HG02970 (cell line): Measurements from ENCODE around the gene FOXP3.
"Not testable (repeated sequence)": the region's sequence is repeated elsewhere in the genome, so short reads cannot be mapped to it uniquely, and the experiment has no call there.

Experiments
- ATAC-seq: cut with Tn5 transposase; IDR thresholded peaks from one replicate; pipeline ENCODE4 v1.9.1; 2021; ENCODE audit warnings: mild to moderate bottlenecking, moderate library complexity, moderate number of reproducible peaks; ENCODE audit not compliant: unreplicated experiment, low FRiP score

FOXP3 gene, protein sequence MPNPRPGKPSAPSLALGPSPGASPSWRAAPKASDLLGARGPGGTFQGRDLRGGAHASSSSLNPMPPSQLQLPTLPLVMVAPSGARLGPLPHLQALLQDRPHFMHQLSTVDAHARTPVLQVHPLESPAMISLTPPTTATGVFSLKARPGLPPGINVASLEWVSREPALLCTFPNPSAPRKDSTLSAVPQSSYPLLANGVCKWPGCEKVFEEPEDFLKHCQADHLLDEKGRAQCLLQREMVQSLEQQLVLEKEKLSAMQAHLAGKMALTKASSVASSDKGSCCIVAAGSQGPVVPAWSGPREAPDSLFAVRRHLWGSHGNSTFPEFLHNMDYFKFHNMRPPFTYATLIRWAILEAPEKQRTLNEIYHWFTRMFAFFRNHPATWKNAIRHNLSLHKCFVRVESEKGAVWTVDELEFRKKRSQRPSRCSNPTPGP

DNA sequence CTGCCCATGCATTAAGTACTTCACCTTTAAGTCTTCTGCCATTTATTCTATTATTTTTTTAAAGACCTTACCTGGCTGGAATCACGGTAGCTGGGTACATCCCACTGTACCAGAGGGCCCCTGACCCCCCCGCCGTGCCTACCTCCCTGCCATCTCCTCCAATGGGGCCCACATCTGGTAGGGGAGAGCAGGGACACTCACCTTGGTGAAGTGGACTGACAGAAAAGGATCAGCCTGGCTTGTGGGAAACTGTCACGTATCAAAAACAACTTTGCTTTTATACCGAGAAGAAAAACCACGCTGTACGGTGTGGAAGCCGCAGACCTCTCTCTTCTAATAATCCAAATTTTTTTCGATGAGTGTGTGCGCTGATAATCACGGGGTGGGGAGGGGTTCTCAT lies at the start of gene FOXP3:
TSS of gene FOXP3 (minus strand) at position 251 of the 400 bp plus-strand sequence. CDS start 6,205 bp downstream, outside the sequence.
- ATAC-seq = no peak

DNA sequence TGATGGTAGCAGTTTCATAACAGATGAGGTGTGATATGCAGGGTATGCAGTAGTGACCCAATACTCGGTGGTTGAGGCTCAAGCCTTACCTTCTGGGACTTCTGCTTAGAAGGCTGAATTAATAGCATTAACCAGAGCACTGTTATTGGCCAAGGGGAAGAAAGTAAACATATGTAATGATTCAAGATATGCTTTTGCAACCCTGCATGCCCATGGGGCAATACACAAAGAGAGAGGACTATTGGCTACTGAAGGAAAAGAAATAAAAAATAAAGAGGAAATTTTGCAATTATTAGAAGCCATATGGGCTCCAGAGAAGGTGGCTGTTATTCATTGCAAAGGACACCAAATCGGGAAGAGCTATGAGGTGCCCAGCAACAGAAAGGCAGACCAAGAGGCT lies 47.7 kb upstream of the FOXP3 start:
- no peak for ATAC-seq

DNA sequence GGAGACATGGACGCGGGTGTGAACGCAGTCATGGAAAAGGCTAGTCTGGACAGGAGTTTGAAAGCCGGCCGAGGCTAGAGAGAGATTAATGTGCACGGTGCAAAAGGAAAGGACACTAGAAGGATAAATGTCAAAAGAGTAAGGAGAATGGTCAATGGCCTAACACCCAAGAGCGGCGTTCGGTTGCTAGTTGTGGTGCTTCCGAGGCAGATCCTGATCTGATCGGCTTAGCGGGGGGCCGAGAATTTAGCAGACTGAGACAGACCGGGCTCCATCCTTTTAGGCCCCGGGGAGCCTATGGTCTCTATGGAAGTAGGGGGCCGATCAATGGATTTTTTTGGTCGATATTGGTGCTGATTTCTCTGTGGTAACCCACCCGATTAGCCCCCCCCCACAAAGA lies 45.9 kb upstream of the FOXP3 start:
- no peak for ATAC-seq

DNA sequence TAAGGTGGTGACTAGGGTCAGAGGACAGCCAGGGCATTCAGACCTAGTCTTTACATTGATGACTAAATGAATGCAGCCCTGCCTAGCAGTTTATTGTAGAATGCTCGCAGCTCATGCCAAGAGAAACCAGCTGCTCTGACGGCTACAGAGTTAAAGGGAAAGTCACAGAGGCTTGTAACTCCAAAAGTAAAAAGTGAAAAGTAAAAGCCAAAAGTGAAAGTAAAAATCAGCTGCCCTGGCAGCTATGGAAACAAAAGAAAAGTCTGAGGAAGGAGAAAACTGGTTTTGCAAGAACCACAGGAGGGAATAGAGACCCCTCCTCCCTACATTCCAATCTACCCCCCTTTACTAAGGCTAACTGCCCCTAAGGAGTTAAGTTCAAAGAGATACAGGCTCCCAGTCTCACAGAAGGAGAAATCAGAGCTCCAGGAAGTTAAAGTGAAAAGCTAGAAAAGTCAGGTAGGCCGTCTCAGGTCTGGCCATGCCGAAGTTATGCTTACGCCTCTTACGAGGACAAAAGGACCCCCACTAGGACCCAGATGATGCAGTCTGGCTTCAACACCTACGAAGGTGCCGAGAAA lies 45.0 kb upstream of the FOXP3 start:
- ATAC-seq = no peak

DNA sequence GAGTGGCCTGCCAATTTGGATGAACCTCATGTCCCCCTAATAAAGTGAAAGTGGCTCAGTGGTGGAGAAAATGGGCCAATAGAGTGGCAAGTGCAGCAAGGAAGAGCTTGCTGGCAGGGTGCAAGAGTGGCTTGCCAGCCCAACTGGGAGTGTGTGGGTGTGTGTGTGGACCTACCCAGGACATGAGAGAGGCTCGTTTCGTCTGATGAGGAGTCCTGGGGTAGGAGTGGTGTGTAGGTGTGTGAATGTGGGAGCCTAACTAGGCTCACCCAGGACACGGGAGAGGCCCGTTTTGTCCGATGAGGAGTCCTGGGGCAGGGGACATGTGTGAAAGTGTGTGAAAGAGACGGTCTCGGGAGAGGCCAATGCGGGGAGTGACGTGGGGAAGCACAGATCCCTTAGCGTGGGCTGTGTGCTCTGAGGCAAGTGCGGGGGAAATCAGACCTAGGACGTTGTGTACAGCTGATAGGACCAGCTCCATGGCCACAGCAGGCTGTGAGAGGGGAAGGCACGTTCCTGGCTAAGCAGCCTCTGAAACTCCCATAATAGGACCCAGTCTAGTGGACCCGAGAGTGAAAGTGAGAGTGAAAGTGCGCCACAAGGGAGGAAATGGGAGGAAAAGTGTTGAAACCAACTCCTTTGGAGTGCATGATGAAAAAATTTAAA lies 44.2 kb upstream of the FOXP3 start:
- no peak for ATAC-seq

GRCh38 chrX:49307775-49308174 lies 43.3 kb upstream of the FOXP3 start:
- not testable (repeated sequence) for ATAC-seq

- ATAC-seq = no peak
These were observed 38.8 kb upstream of the FOXP3 start, which contains the start of gene GAGE10 for GRCh38 chrX:49303346-49303745. Gene GAGE10 (plus strand): TSS chrX:49303646. CDS start chrX:49304860, 1,214 bp downstream.

DNA sequence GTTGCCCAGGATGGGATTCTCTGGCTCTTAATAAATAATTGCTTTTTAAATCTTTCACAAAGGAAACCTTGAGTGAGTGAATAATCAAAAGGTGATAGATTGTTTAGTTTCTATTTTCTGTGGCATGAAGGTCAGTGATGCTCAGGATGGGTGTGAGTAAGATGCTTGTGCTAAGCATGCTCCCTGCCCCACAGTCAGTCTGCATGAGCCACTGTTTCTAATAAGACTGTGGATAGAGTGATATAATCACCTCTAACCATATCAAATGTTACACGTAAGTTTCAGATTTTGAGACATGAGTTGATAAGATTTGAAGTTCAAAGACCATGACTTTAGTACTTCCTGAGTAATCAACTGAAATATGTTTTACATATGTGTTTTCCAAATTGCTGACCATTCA lies 36.2 kb upstream of the FOXP3 start:
- no peak for ATAC-seq

DNA sequence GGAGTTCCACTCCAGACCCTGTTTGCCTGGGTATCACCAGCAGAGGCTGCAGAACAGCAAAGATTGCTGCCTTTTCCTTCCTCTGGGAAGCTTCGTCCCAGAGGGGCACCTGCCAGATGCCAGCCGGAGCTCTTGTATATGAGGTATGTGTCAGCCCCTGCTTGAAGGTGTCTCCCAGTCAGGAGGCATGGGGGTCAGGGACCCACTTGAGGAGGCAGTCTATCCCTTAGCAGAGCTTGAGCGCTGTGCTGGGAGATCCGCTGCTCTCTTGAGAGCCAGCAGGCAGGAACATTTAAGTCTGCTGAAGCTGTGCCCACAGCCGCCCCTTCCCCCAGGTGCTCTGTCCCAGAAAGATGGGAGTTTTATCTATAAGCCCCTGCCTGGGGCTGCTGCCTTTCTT lies 34.8 kb upstream of the FOXP3 start:
- ATAC-seq = not testable (repeated sequence)

DNA sequence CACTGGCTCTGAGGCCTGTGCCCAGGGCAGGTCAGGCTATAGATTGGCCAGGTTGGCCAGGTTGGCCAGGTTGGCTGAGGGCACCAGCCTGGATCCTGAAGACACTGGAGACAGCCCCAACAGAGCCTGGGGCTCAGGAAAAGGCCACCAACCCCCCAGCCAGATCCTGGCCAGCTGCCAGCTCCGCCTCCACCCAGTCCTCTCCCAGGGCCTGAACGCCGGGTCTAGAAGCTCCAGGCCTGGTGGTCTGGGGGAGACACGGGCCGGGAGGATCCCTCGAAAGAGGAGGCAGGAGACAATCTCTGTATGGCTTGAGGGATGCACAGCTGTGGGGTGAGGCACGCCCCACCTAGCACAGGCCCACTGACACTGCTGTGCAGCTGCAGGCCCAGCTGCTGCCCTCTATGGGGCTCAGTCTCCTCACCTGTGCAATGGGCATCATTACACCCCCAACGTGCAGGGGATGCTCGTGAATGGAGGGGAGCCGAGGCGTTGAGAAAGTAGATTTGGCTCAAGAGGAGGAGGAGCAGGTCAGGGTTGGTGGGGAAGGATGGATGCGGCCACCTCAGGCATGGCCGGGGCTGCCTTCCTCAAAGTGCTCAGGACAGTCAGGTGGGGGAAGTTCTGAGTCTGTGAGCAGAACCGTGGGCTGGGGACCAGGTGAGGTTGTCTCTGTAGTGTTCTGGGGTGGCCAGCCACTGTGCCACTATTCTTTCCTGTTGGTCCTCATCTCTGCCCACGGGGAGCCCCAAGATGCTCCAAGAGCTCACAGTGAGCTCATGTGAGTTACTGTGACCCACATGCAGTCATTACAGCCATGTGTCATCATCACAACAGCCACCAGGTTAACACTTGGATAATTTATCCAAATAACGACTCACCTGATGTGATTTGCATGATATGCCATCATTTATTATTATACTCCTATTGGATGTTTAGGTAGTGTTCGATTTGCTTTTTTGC lies 28.2 kb upstream of the FOXP3 start:
- no peak for ATAC-seq

DNA sequence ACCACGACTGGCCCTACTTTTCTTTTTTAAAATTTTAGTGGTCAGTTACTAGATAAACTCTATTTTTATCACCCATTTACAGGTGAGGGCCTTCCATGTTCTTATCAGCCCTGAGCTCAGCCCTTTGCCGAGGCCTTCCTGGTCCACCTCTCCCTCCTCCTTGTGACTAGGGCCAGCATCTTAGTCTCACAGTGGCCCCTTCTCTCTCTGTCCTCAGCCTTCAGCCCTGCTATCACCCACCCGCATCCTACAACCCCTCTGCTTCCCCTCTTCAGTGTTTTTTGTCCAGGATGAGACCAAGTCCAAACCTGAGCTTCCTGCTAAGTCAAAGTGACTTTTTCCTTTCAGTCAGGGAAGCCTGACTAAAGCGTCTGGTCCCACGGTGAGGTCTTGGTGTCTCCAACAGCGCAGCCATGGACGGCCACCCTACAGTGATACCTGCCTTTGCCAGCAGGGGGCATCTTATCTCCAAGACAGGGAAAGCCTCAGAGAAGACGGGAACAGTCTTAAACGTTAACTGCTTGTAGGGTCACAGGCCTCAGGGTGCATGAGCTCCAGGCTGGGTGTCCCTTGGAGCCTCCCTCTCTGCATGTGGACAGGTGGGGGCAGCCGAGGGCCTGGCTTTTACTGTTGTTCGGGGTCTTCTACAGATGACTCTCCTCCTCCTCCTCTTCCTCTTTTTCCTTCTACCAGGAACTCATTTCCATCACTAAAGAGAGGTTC lies 27.3 kb upstream of the FOXP3 start:
- no peak for ATAC-seq

- no peak for ATAC-seq
These were observed 25.7 kb upstream of the FOXP3 start for GRCh38 chrX:49290215-49290614.

GRCh38 chrX:49287665-49288064 lies 23.2 kb upstream of the FOXP3 start:
- no peak for ATAC-seq

DNA sequence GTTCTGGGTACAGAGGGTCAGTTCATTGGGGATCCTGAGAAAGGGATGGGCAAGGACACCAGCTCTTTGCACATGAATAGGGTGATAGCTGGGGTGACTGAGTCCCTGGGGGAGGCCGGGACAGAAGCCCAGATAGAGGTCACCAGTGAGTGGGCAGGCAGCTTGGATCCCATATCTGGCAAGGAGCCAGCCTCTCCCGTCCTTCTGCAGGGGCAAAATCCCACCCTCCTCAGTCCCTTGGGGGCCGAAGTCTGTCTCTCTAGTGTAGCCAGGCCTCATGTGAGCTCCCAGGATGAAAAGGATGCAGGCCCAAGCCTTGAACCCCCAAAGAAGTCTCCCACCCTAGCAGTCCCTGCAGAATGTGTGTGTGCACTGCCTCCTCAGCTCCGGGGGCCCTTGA lies 22.1 kb upstream of the FOXP3 start:
- ATAC-seq = no peak

GRCh38 chrX:49286136-49286535 lies 21.6 kb upstream of the FOXP3 start:
- ATAC-seq = no peak

- ATAC-seq = no peak
These were observed 19.7 kb upstream of the FOXP3 start for GRCh38 chrX:49284212-49284611.

DNA sequence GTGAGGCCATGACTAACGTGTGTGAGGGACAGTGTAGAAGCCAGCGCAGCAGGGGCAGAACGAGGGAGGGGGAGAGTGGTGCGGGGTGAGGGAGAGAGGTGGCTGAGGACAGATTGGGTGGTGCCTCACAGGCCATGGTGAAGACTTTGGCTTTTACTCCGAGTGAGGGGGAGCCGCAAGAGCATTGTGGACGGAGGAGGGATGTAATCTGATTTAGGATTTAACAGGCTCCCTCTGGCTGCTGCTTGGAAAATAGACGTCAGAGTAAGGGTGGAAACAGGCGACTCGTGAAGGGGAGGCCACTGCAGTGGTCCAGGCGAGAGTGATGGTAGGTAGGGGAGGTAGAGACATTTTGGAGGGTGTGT lies 18.1 kb upstream of the FOXP3 start:
- ATAC-seq = no peak

- no peak for ATAC-seq
These were observed 13.6 kb upstream of the FOXP3 start for GRCh38 chrX:49278081-49278480.

DNA sequence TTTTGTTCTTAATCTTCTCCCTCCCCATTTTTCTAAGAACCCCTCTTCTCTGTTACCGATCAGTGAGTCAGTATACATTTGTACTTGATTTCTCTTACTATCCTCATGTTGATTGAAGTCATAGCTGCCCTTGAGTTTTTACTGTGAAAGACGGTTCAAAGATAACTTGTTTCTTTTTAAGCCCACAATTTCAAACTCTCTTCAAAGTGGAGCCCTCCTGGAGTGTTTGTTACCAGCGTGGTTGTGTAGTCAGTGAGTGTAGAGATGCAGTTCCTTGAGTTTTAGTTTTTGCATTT lies 13.0 kb upstream of the FOXP3 start:
- no peak for ATAC-seq
